ENCODE data around the gene LAMTOR3.

DNA sequence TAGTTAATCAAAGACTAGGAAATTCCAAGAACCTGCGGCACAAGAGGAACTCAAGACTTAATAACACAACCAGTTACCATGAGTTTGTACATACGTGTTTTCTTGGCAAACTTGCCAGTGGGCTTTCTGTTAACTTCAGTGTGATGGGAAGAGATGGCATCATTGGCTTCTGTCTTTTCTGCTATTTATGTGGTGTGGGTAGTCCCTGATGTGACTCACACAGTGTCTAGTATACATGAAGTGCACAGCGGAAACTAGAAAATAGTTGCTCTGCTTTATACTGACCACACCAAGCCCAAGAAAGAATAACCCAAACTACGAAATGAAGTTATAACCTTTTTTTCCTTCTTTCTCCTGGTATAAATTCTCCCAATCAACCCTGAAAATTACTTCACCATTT lies 53.1 kb downstream of the LAMTOR3 start:
- TF ChIP-seq, protein P1, sequence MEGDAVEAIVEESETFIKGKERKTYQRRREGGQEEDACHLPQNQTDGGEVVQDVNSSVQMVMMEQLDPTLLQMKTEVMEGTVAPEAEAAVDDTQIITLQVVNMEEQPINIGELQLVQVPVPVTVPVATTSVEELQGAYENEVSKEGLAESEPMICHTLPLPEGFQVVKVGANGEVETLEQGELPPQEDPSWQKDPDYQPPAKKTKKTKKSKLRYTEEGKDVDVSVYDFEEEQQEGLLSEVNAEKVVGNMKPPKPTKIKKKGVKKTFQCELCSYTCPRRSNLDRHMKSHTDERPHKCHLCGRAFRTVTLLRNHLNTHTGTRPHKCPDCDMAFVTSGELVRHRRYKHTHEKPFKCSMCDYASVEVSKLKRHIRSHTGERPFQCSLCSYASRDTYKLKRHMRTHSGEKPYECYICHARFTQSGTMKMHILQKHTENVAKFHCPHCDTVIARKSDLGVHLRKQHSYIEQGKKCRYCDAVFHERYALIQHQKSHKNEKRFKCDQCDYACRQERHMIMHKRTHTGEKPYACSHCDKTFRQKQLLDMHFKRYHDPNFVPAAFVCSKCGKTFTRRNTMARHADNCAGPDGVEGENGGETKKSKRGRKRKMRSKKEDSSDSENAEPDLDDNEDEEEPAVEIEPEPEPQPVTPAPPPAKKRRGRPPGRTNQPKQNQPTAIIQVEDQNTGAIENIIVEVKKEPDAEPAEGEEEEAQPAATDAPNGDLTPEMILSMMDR (optimal IDR thresholded peaks at IDR 0.05 in 1 of 3, IDR thresholded peaks at IDR 0.05 in 1 of 3, conservative IDR thresholded peaks at IDR 0.05 in 1 of 3; ENCODE audit: extremely low read depth in 1 of 3, insufficient read depth in 2 of 3, low read length in 3 of 3): no peak
- TF ChIP-seq EZH2 (IDR thresholded peaks at IDR 0.05; ENCODE audit: low read length): no peak

Measured in keratinocyte (primary cell).